ENCODE results near the gene LAMA3.

Gene LAMA3

DNA sequence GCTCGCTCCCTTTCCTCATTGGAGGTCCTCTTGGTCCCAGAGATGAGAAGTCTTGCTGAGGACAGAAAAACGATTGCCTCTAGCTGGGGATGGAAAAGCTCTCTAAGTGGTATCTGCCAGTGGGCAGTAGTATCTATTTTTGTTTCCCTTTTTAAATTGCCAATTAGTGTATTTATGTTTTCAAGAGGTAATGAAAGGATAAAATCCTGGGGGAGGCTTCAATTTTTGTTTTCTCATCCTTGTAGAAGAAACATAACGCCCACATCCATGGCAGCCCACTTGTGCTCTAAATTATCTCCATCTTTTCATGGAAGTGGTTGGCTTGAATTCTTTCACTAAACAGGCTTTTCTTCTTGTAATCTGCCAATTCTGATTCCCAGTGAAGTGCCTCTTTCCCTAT lies 40.8 kb upstream of the LAMA3 start:
- no peak for DNase-seq (ENCODE audit: low spot score)
- peaks cover 0 to 8% of the 10 kb centered on the region in 2 donors for H3K4me1 ChIP-seq (ENCODE audit: control insufficient read depth in 2 of 2, insufficient read depth in 1 of 2, low read depth in 1 of 2, low read length in 2 of 2)
- no peaks in the 10 kb centered on the region for H3K9me3 ChIP-seq (replicated peaks in 1 of 2; ENCODE audit: control insufficient read depth in 2 of 2, insufficient read depth in 1 of 2, low read depth in 1 of 2, low read length in 2 of 2)
- H3K36me3 ChIP-seq (replicated peaks in 1 of 2; ENCODE audit: control insufficient read depth in 2 of 2, insufficient read depth in 2 of 2, low read length in 2 of 2): no peaks in the 10 kb centered on the region
- H2BK120ac ChIP-seq (ENCODE audit: low read depth, low read length): no peak overlapping the region
- H3K4me2 ChIP-seq (ENCODE audit: insufficient read depth, low read length, poor library complexity, severe bottlenecking): no peak overlapping the region
- H2AFZ ChIP-seq (ENCODE audit: low read length): no peak overlapping the region
- H3K79me1 ChIP-seq (ENCODE audit: low read depth, low read length): no peaks in the 10 kb centered on the region
- no peak overlapping the region for H2AK5ac ChIP-seq (ENCODE audit: low read depth, low read length)
- H3K27me3 ChIP-seq (ENCODE audit: control insufficient read depth in 3 of 3, insufficient read depth in 3 of 3, low read depth in 1 of 3, low read length in 3 of 3): peaks cover 0 to 23% (median 0%) of the 10 kb centered on the region in 3 experiments
- no peak overlapping the region for H2BK15ac ChIP-seq (ENCODE audit: low read length)
- H3K9ac ChIP-seq (ENCODE audit: low read depth, low read length, poor library complexity): no peak overlapping the region
- H4K91ac ChIP-seq (ENCODE audit: low read depth, low read length, poor library complexity): no peak overlapping the region
- no peak overlapping the region for H2BK12ac ChIP-seq (ENCODE audit: low read length)
- H3K23ac ChIP-seq (ENCODE audit: low read depth, low read length, poor library complexity): no peak overlapping the region
- H3K4me3 ChIP-seq (ENCODE audit: low read length in 2 of 2): no peak overlapping the region
- H3K18ac ChIP-seq (ENCODE audit: low read length): no peak overlapping the region
- H3K4ac ChIP-seq (ENCODE audit: low read length): no peak overlapping the region
- H3K14ac ChIP-seq (ENCODE audit: low read length): no peak overlapping the region
- H4K8ac ChIP-seq (ENCODE audit: low read depth, low read length): no peak overlapping the region
- no peak overlapping the region for H3K27ac ChIP-seq (replicated peaks; ENCODE audit: low read length)
- WGBS, 2 donors (ENCODE audit: extremely low coverage in 2 of 2, insufficient read length in 2 of 2, insufficient replicate concordance in 1 of 2): no CpG with 5 or more reads among the region's 3 CpGs
- no peak overlapping the region for H2BK5ac ChIP-seq (ENCODE audit: low read length)

- no peak overlapping the region for H2BK15ac ChIP-seq (ENCODE audit: low read length)
- no peak overlapping the region for H3K4ac ChIP-seq (ENCODE audit: low read length)
- no peak overlapping the region for H3K14ac ChIP-seq (ENCODE audit: low read length)
- H3K36me3 ChIP-seq (replicated peaks in 1 of 2; ENCODE audit: control insufficient read depth in 2 of 2, insufficient read depth in 2 of 2, low read length in 2 of 2): no peaks in the 10 kb centered on the region
- H3K27ac ChIP-seq (replicated peaks; ENCODE audit: low read length): no peak overlapping the region
- H2BK5ac ChIP-seq (ENCODE audit: low read length): no peak overlapping the region
- no peak overlapping the region for H2AK5ac ChIP-seq (ENCODE audit: low read depth, low read length)
- H3K4me3 ChIP-seq (ENCODE audit: low read length in 2 of 2): no peak overlapping the region
- H2BK120ac ChIP-seq (ENCODE audit: low read depth, low read length): no peak overlapping the region
- no peak overlapping the region for H3K4me2 ChIP-seq (ENCODE audit: insufficient read depth, low read length, poor library complexity, severe bottlenecking)
- H4K8ac ChIP-seq (ENCODE audit: low read depth, low read length): no peak overlapping the region
- H3K23ac ChIP-seq (ENCODE audit: low read depth, low read length, poor library complexity): no peak overlapping the region
- H2BK12ac ChIP-seq (ENCODE audit: low read length): no peak overlapping the region
- H3K18ac ChIP-seq (ENCODE audit: low read length): no peak overlapping the region
- H3K9ac ChIP-seq (ENCODE audit: low read depth, low read length, poor library complexity): no peak overlapping the region
- peaks cover 0 to 23% (median 0%) of the 10 kb centered on the region in 3 experiments for H3K27me3 ChIP-seq (ENCODE audit: control insufficient read depth in 3 of 3, insufficient read depth in 3 of 3, low read depth in 1 of 3, low read length in 3 of 3)
- no peak for DNase-seq (ENCODE audit: low spot score)
- H3K79me1 ChIP-seq (ENCODE audit: low read depth, low read length): no peaks in the 10 kb centered on the region
- no peaks in the 10 kb centered on the region for H3K9me3 ChIP-seq (replicated peaks in 1 of 2; ENCODE audit: control insufficient read depth in 2 of 2, insufficient read depth in 1 of 2, low read depth in 1 of 2, low read length in 2 of 2)
- peaks cover 0 to 8% of the 10 kb centered on the region in 2 donors for H3K4me1 ChIP-seq (ENCODE audit: control insufficient read depth in 2 of 2, insufficient read depth in 1 of 2, low read depth in 1 of 2, low read length in 2 of 2)
- no peak overlapping the region for H4K91ac ChIP-seq (ENCODE audit: low read depth, low read length, poor library complexity)
- no CpG with 5 or more reads among the region's 8 CpGs for WGBS, 2 donors (ENCODE audit: extremely low coverage in 2 of 2, insufficient read length in 2 of 2, insufficient replicate concordance in 1 of 2)
- H2AFZ ChIP-seq (ENCODE audit: low read length): no peak overlapping the region
Observed at GRCh38 chr18:23648940-23649607, 40.2 kb upstream of the LAMA3 start.

GRCh38 chr18:23650968-23651927 lies 38.0 kb upstream of the LAMA3 start:
- Histone ChIP-seq H3K23ac (ENCODE audit: low read depth, low read length, poor library complexity) (no peak overlapping the region), H2AK5ac (ENCODE audit: low read depth, low read length) (no peak overlapping the region), H2BK12ac (ENCODE audit: low read length) (no peak overlapping the region), H3K79me1 (ENCODE audit: low read depth, low read length) (no peaks in the 10 kb centered on the region), H3K27ac (replicated peaks; ENCODE audit: low read length) (no peak overlapping the region), H2BK5ac (ENCODE audit: low read length) (no peak overlapping the region), H2BK15ac (ENCODE audit: low read length) (no peak overlapping the region), H3K4me3 (ENCODE audit: low read length in 2 of 2) (no peak overlapping the region), H3K4me2 (ENCODE audit: insufficient read depth, low read length, poor library complexity, severe bottlenecking) (no peak overlapping the region), H3K27me3 (ENCODE audit: control insufficient read depth in 3 of 3, insufficient read depth in 3 of 3, low read depth in 1 of 3, low read length in 3 of 3) (peaks cover 0 to 20% (median 0%) of the 10 kb centered on the region in 3 experiments), H4K8ac (ENCODE audit: low read depth, low read length) (no peak overlapping the region), H2AFZ (ENCODE audit: low read length) (no peak overlapping the region), H3K14ac (ENCODE audit: low read length) (no peak overlapping the region), H4K91ac (ENCODE audit: low read depth, low read length, poor library complexity) (no peak overlapping the region), H3K4me1 (ENCODE audit: control insufficient read depth in 2 of 2, insufficient read depth in 1 of 2, low read depth in 1 of 2, low read length in 2 of 2) (peaks cover 0 to 8% of the 10 kb centered on the region in 2 donors), H3K9ac (ENCODE audit: low read depth, low read length, poor library complexity) (no peak overlapping the region), H2BK120ac (ENCODE audit: low read depth, low read length) (no peak overlapping the region), H3K36me3 (replicated peaks in 1 of 2; ENCODE audit: control insufficient read depth in 2 of 2, insufficient read depth in 2 of 2, low read length in 2 of 2) (no peaks in the 10 kb centered on the region), H3K9me3 (replicated peaks in 1 of 2; ENCODE audit: control insufficient read depth in 2 of 2, insufficient read depth in 1 of 2, low read depth in 1 of 2, low read length in 2 of 2) (no peaks in the 10 kb centered on the region), H3K4ac (ENCODE audit: low read length) (no peak overlapping the region), H3K18ac (ENCODE audit: low read length) (no peak overlapping the region)
- WGBS, 2 donors (ENCODE audit: extremely low coverage in 2 of 2, insufficient read length in 2 of 2, insufficient replicate concordance in 1 of 2): no CpG with 5 or more reads among the region's 6 CpGs
- no peak for DNase-seq (ENCODE audit: low spot score)

DNA sequence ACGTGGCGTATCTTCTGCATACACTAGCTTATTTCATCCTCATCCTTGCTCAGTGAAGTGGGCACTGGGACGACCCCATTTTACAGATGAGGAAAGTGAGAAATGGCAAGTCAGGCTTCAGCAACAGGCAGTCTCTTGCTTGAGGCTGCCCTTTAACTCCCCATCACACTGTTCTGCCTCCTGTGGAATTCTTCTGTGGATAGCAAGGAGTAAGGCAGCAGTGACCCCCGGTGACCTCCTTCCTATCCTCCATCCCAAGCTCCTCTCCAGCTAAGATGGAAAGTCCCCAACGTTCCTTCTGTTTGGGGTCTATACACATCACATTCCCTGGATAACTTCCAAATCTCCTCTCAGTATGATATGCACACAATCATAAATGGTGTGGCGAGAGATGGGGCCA lies 37.0 kb upstream of the LAMA3 start:
- no peak overlapping the region for H3K4me2 ChIP-seq (ENCODE audit: insufficient read depth, low read length, poor library complexity, severe bottlenecking)
- H2AK5ac ChIP-seq (ENCODE audit: low read depth, low read length): no peak overlapping the region
- no peaks in the 10 kb centered on the region for H3K36me3 ChIP-seq (replicated peaks in 1 of 2; ENCODE audit: control insufficient read depth in 2 of 2, insufficient read depth in 2 of 2, low read length in 2 of 2)
- no peak overlapping the region for H3K14ac ChIP-seq (ENCODE audit: low read length)
- no peak overlapping the region for H3K4me3 ChIP-seq (ENCODE audit: low read length in 2 of 2)
- no peak overlapping the region for H2BK5ac ChIP-seq (ENCODE audit: low read length)
- no peak overlapping the region for H4K91ac ChIP-seq (ENCODE audit: low read depth, low read length, poor library complexity)
- no peak overlapping the region for H3K9ac ChIP-seq (ENCODE audit: low read depth, low read length, poor library complexity)
- H3K79me1 ChIP-seq (ENCODE audit: low read depth, low read length): no peaks in the 10 kb centered on the region
- no CpG with 5 or more reads among the region's 6 CpGs for WGBS, 2 donors (ENCODE audit: extremely low coverage in 2 of 2, insufficient read length in 2 of 2, insufficient replicate concordance in 1 of 2)
- H2BK120ac ChIP-seq (ENCODE audit: low read depth, low read length): no peak overlapping the region
- no peak overlapping the region for H2BK15ac ChIP-seq (ENCODE audit: low read length)
- no peaks in the 10 kb centered on the region for H3K9me3 ChIP-seq (replicated peaks in 1 of 2; ENCODE audit: control insufficient read depth in 2 of 2, insufficient read depth in 1 of 2, low read depth in 1 of 2, low read length in 2 of 2)
- H3K27ac ChIP-seq (replicated peaks; ENCODE audit: low read length): no peak overlapping the region
- H3K27me3 ChIP-seq (ENCODE audit: control insufficient read depth in 3 of 3, insufficient read depth in 3 of 3, low read depth in 1 of 3, low read length in 3 of 3): peaks cover 0 to 24% (median 0%) of the 10 kb centered on the region in 3 experiments
- H2AFZ ChIP-seq (ENCODE audit: low read length): no peak overlapping the region
- H3K18ac ChIP-seq (ENCODE audit: low read length): no peak overlapping the region
- no peak overlapping the region for H4K8ac ChIP-seq (ENCODE audit: low read depth, low read length)
- H3K4me1 ChIP-seq (ENCODE audit: control insufficient read depth in 2 of 2, insufficient read depth in 1 of 2, low read depth in 1 of 2, low read length in 2 of 2): peaks cover 0 to 8% of the 10 kb centered on the region in 2 donors
- H3K4ac ChIP-seq (ENCODE audit: low read length): no peak overlapping the region
- no peak for DNase-seq (ENCODE audit: low spot score)
- H3K23ac ChIP-seq (ENCODE audit: low read depth, low read length, poor library complexity): no peak overlapping the region
- no peak overlapping the region for H2BK12ac ChIP-seq (ENCODE audit: low read length)

Measured in neuronal stem cell (in vitro differentiated cells).